Activated gamma-delta T cell (primary cell): ENCODE results near the gene DCBLD2.
"Not testable (repeated sequence)": the region's sequence is repeated elsewhere in the genome, so short reads cannot be mapped to it uniquely, and the experiment has no call there.

Experiments used
- DNase-seq: peaks from one replicate; lab custom pipeline; 2025; lab: John Stamatoyannopoulos, UW

Gene DCBLD2

GRCh38 chr3:98890965-98891910 is 10.3 kb downstream of the DCBLD2 start:
- DNase-seq = no peak

- DNase-seq = no peak
Observed at GRCh38 chr3:98890181-98890835, 11.2 kb downstream of the DCBLD2 start.

GRCh38 chr3:98887684-98888083 is 13.8 kb downstream of the DCBLD2 start:
- DNase-seq = no peak

- DNase-seq = no peak
Observed at GRCh38 chr3:98886525-98886924, 15.0 kb downstream of the DCBLD2 start.

GRCh38 chr3:98885851-98886250 is 15.6 kb downstream of the DCBLD2 start:
- DNase-seq = no peak

- DNase-seq = no peak
Observed at GRCh38 chr3:98884675-98885371, 16.7 kb downstream of the DCBLD2 start.

- not testable (repeated sequence) for DNase-seq
Observed at GRCh38 chr3:98882614-98883333, 18.7 kb downstream of the DCBLD2 start.

- DNase-seq = no peak
Observed at GRCh38 chr3:98877132-98877531, 24.4 kb downstream of the DCBLD2 start.

- no peak for DNase-seq
Observed at GRCh38 chr3:98875535-98875934, 26.0 kb downstream of the DCBLD2 start.

GRCh38 chr3:98874602-98875249 is 26.8 kb downstream of the DCBLD2 start:
- DNase-seq = no peak

- DNase-seq = no peak
Observed at GRCh38 chr3:98869391-98869790, 32.1 kb downstream of the DCBLD2 start.

GRCh38 chr3:98857971-98858370 is 43.5 kb downstream of the DCBLD2 start:
- DNase-seq = not testable (repeated sequence)

- DNase-seq = not testable (repeated sequence)
Observed at GRCh38 chr3:98857258-98857657, 44.2 kb downstream of the DCBLD2 start.

- no peak for DNase-seq
Observed at GRCh38 chr3:98856724-98857123, 44.8 kb downstream of the DCBLD2 start.

- DNase-seq = no peak
Observed at GRCh38 chr3:98855806-98856400, 45.6 kb downstream of the DCBLD2 start.

- DNase-seq = no peak
Observed at GRCh38 chr3:98848108-98848507, 53.4 kb downstream of the DCBLD2 start.

GRCh38 chr3:98846101-98846500 is 55.4 kb downstream of the DCBLD2 start:
- no peak for DNase-seq

GRCh38 chr3:98843266-98843959 is 58.1 kb downstream of the DCBLD2 start:
- DNase-seq = no peak

GRCh38 chr3:98839846-98840245 is 61.6 kb downstream of the DCBLD2 start:
- no peak for DNase-seq

- not testable (repeated sequence) for DNase-seq
Observed at GRCh38 chr3:98831060-98831459, 70.4 kb downstream of the DCBLD2 start.
